Nephron progenitor cell (in vitro differentiated cells): ENCODE measurements around the gene PTPN4.
"Not testable (repeated sequence)": the region's sequence is repeated elsewhere in the genome, so short reads cannot be mapped to it uniquely, and the experiment has no call there.

Source experiments
- DNase-seq: peaks from one replicate; pipeline ENCODE4 v3.0.0; 2021
- H3K27ac Mint-ChIP-seq: 2 replicates; pipeline ENCODE4 v1.8.0; 2021; ENCODE audit warnings: mild to moderate bottlenecking, moderate library complexity, mixed read lengths
- H3K27me3 Mint-ChIP-seq: 2 replicates; pipeline ENCODE4 v1.8.0; 2021; ENCODE audit warnings: mild to moderate bottlenecking, low read depth, mixed read lengths; ENCODE audit not compliant: poor library complexity
- H3K36me3 Mint-ChIP-seq: 2 replicates; pipeline ENCODE4 v1.8.0; 2021; ENCODE audit warnings: low read depth, mixed read lengths
- H3K4me1 Mint-ChIP-seq: 2 replicates; pipeline ENCODE4 v1.8.0; 2021; ENCODE audit warnings: mixed read lengths
- H3K4me3 Mint-ChIP-seq: 2 replicates; pipeline ENCODE4 v1.8.0; 2021; ENCODE audit warnings: mild to moderate bottlenecking, moderate library complexity, mixed read lengths
- H3K9me3 Mint-ChIP-seq: 2 replicates; pipeline ENCODE4 v1.8.0; 2021; ENCODE audit warnings: mild to moderate bottlenecking, moderate library complexity, mixed read lengths
- TF ChIP-seq, protein P1 (sequence below): fragments of 200-600 bp; sonication (generic); IDR thresholded peaks from 2 replicates; pipeline ENCODE4 v1.5.0; 2021; ENCODE audit warnings: antibody characterized with exemption

The PTPN4 gene

GRCh38 chr2:120014226-120014980 is 254.7 kb downstream of the PTPN4 start:
- DNase-seq = no peak
- no peaks in the 10 kb centered on the region for H3K27me3 Mint-ChIP-seq
- TF ChIP-seq, protein P1, sequence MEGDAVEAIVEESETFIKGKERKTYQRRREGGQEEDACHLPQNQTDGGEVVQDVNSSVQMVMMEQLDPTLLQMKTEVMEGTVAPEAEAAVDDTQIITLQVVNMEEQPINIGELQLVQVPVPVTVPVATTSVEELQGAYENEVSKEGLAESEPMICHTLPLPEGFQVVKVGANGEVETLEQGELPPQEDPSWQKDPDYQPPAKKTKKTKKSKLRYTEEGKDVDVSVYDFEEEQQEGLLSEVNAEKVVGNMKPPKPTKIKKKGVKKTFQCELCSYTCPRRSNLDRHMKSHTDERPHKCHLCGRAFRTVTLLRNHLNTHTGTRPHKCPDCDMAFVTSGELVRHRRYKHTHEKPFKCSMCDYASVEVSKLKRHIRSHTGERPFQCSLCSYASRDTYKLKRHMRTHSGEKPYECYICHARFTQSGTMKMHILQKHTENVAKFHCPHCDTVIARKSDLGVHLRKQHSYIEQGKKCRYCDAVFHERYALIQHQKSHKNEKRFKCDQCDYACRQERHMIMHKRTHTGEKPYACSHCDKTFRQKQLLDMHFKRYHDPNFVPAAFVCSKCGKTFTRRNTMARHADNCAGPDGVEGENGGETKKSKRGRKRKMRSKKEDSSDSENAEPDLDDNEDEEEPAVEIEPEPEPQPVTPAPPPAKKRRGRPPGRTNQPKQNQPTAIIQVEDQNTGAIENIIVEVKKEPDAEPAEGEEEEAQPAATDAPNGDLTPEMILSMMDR = no peak
- H3K9me3 Mint-ChIP-seq = peaks cover 9% of the 10 kb centered on the region
- H3K27ac Mint-ChIP-seq = peak overlapping the region; percentile 1
- H3K4me1 Mint-ChIP-seq = peaks cover 33% of the 10 kb centered on the region
- H3K4me3 Mint-ChIP-seq = peak overlapping the region; percentile 92
- H3K36me3 Mint-ChIP-seq = peaks cover 39% of the 10 kb centered on the region

DNA sequence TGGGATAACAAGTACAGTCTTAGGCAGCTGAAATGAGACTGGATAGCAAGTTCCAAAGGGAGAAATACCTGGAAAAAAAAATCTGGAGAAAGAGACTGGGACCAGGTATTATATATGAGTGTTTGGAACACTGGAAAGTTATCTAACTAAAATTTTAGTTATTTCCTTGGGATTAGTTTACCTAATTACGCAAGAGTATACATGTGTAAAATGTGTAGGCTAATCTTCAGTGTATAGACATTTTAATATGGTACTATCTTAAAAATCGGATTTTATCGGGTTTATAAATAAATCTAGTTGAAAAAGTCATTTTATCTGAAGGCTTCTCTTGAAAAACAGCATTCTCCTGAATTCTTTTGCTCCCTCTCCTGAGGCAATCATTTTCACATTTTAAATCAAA is 257.1 kb downstream of the PTPN4 start:
- no peak for DNase-seq
- H3K9me3 Mint-ChIP-seq = peaks cover 15% of the 10 kb centered on the region
- H3K36me3 Mint-ChIP-seq = peaks cover 59% of the 10 kb centered on the region
- no peak overlapping the region for H3K4me3 Mint-ChIP-seq
- peaks cover 33% of the 10 kb centered on the region for H3K4me1 Mint-ChIP-seq
- H3K27me3 Mint-ChIP-seq = peaks cover 5% of the 10 kb centered on the region
- TF ChIP-seq, protein P1 = no peak
- H3K27ac Mint-ChIP-seq = no peak overlapping the region

DNA sequence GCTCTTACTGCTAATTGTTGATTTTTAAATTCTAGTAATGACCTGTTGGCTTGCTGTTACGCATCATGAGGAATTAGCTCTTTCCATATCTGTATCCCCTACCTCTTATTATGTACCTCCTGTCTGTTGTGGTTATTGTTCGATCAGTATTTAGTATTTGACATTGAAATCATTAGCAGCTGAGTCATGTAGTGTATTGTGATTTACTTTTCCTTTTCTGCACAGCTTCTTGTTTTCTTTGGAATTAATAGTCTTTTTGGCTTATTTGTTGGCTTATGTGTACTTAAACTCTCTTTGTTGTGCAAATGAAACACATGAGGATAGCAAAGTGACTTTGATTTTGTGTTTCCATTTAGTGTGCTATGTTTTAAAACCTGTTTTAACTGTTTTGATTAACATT is 257.5 kb downstream of the PTPN4 start:
- H3K27me3 Mint-ChIP-seq = peaks cover 5% of the 10 kb centered on the region
- H3K9me3 Mint-ChIP-seq = peaks cover 16% of the 10 kb centered on the region
- peaks cover 63% of the 10 kb centered on the region for H3K36me3 Mint-ChIP-seq
- no peak overlapping the region for H3K4me3 Mint-ChIP-seq
- H3K27ac Mint-ChIP-seq = no peak overlapping the region
- TF ChIP-seq, protein P1 = no peak
- DNase-seq = no peak
- H3K4me1 Mint-ChIP-seq = peaks cover 31% of the 10 kb centered on the region

DNA sequence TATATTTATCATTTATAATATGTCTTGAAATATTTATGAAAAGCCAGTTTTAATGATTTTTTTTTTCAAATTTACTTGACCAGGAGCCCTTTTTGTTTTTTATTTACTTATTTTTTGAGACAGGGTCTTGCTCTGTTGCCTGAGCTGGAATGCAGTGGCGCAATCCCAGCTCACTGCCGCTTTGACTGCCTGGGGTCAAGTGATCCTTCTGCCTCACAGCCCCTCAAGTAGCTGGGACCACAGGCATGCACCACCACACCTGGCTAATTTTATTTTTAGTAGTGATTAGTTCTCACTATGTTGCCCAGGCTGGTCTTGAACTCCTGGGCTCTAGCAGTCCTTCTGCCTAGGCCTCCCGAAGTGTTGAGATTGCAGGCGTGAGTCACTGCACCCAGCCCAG is 258.8 kb downstream of the PTPN4 start:
- no peak for DNase-seq
- no peak overlapping the region for H3K4me3 Mint-ChIP-seq
- peaks cover 76% of the 10 kb centered on the region for H3K36me3 Mint-ChIP-seq
- H3K4me1 Mint-ChIP-seq = peaks cover 26% of the 10 kb centered on the region
- TF ChIP-seq, protein P1 = no peak
- peaks cover 5% of the 10 kb centered on the region for H3K27me3 Mint-ChIP-seq
- H3K9me3 Mint-ChIP-seq = peaks cover 30% of the 10 kb centered on the region
- no peak overlapping the region for H3K27ac Mint-ChIP-seq

DNA sequence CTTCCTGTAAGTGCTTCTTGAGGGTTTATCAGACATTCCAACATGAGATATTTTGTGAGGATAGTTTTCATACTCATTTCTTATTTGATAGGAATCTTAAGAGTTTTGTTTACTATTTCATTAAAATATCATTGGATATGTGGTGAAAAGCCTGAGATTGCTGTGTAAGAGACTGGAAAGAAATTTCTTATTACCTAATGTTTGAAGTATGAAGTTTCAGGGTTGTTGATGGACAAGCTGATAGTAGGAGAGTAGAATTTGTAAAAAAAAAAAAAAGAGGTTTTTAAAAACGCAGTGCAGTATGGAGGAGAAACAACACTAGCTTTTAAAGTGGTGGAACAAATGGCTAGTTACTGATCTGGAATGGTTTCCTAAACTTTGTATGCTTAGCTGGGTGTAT is 260.8 kb downstream of the PTPN4 start:
- H3K4me1 Mint-ChIP-seq = peaks cover 11% of the 10 kb centered on the region
- peaks cover 83% of the 10 kb centered on the region for H3K36me3 Mint-ChIP-seq
- no peak overlapping the region for H3K4me3 Mint-ChIP-seq
- DNase-seq = no peak
- H3K27ac Mint-ChIP-seq = no peak overlapping the region
- peaks cover 5% of the 10 kb centered on the region for H3K27me3 Mint-ChIP-seq
- TF ChIP-seq, protein P1 = no peak
- H3K9me3 Mint-ChIP-seq = peaks cover 45% of the 10 kb centered on the region

- not testable (repeated sequence) for H3K4me1 Mint-ChIP-seq, H3K4me3 Mint-ChIP-seq, DNase-seq, H3K27ac Mint-ChIP-seq, H3K27me3 Mint-ChIP-seq
- peaks cover 60% of the 10 kb centered on the region for H3K9me3 Mint-ChIP-seq
- H3K36me3 Mint-ChIP-seq = peaks cover 86% of the 10 kb centered on the region
These were observed 262.8 kb downstream of the PTPN4 start for GRCh38 chr2:120022505-120022904.
